ENCODE measurements around the gene ARHGAP15.

DNA sequence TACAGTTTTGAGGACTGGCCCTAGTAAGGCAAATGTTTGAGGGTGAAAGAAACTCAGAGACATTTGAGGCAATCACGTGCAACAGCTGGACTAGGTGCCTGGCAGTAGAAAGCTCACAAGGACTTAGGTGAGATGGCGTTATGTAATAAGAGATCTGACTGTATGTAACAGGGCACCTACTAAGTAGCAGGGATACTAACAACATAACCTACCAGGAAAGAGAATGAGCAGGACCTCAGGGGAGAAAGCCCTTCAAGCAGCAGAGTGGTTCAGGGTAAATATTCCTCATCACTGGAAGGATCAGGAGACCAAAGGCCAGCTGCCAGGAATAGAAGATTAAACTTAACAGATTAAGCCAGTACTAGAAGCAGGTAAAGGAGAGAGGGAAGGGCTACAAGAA, 53.4 kb downstream of the ARHGAP15 start:
- no peak for TF ChIP-seq EZH2 (IDR thresholded peaks at IDR 0.05; ENCODE audit: low read length, missing control alignments)
- TF ChIP-seq, protein P1, sequence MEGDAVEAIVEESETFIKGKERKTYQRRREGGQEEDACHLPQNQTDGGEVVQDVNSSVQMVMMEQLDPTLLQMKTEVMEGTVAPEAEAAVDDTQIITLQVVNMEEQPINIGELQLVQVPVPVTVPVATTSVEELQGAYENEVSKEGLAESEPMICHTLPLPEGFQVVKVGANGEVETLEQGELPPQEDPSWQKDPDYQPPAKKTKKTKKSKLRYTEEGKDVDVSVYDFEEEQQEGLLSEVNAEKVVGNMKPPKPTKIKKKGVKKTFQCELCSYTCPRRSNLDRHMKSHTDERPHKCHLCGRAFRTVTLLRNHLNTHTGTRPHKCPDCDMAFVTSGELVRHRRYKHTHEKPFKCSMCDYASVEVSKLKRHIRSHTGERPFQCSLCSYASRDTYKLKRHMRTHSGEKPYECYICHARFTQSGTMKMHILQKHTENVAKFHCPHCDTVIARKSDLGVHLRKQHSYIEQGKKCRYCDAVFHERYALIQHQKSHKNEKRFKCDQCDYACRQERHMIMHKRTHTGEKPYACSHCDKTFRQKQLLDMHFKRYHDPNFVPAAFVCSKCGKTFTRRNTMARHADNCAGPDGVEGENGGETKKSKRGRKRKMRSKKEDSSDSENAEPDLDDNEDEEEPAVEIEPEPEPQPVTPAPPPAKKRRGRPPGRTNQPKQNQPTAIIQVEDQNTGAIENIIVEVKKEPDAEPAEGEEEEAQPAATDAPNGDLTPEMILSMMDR (conservative IDR thresholded peaks at IDR 0.05 in 1 of 2, IDR thresholded peaks at IDR 0.05 in 1 of 2; ENCODE audit: low read depth in 1 of 2, low read length in 2 of 2): no peak

Measured in fibroblast of lung (primary cell).